ENCODE data around the gene SND1.

Gene SND1

DNA sequence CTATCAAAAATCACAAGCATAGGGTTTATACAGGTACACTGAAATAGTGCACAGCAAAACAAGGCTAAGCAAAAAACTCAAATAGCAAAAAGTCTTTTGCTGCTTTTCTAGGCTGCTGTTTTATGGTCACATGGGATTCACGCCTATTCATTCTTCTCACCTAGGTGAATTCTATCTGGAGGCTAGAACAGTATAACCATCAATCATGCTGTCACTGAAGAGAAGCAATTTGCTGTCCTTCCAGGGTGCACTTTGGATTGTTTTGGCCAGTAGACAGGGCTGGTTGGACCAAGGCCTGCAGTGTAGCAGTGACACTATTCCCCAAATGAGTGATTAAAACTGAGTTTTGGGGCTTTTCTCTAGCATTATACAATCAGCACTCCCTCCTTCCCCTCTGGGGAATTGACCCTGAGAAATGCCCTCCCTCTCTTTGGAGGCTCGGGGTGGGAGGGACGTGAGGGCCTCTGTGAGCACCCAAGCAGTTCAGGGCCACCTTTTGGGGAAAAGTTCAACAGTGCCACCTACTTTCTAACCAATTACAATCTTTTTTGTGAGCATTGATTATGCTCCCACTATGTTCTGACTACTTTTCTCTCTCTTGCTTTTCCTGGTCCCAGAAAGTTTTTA lies 16.2 kb upstream of the SND1 start:
- Mint-ChIP-seq H3K36me3 (no peaks in the 10 kb centered on the region), H3K9me3 (peaks cover 2% of the 10 kb centered on the region), H3K27me3 (peaks cover 38% of the 10 kb centered on the region), H3K27ac (no peak overlapping the region), H3K4me3 (no peak overlapping the region), H3K4me1 (no peaks in the 10 kb centered on the region)
- DNase-seq (ENCODE audit: low spot score in 2 of 2): no peak
- no peak for ATAC-seq (ENCODE audit: low read depth)

- Mint-ChIP-seq H3K4me3 (no peak overlapping the region), H3K4me1 (no peaks in the 10 kb centered on the region), H3K9me3 (peaks cover 2% of the 10 kb centered on the region), H3K27ac (no peak overlapping the region), H3K27me3 (peaks cover 22% of the 10 kb centered on the region), H3K36me3 (no peaks in the 10 kb centered on the region)
- DNase-seq (ENCODE audit: low spot score in 2 of 2): no peak
- no peak for ATAC-seq (ENCODE audit: low read depth)
These were observed 13.8 kb upstream of the SND1 start for GRCh38 chr7:127638197-127638596.

DNA sequence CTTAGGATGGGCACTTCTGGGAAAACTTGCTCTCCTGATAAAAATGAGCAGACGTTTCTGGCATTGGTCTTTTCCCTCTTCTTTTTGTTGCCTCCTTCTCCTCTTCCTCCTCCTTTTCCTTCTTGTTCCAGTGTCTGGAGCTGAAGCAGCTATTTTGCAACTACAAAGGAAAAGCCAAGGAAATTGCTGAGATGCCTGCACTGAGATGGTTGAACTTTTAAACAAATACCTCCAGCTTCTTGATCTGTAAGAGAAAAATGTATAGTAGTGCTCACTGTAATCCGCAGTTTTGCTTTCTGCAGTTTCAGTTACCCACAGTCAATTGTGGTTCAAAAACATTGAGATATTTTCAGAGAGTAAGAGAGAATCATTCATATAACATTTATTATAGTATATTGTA lies 7.5 kb upstream of the SND1 start:
- Mint-ChIP-seq H3K4me3 (no peak overlapping the region), H3K4me1 (no peaks in the 10 kb centered on the region), H3K9me3 (no peaks in the 10 kb centered on the region), H3K27ac (no peak overlapping the region), H3K27me3 (peaks cover 6% of the 10 kb centered on the region), H3K36me3 (no peaks in the 10 kb centered on the region)
- no peak for DNase-seq (ENCODE audit: low spot score in 2 of 2)
- no peak for ATAC-seq (ENCODE audit: low read depth)

DNA sequence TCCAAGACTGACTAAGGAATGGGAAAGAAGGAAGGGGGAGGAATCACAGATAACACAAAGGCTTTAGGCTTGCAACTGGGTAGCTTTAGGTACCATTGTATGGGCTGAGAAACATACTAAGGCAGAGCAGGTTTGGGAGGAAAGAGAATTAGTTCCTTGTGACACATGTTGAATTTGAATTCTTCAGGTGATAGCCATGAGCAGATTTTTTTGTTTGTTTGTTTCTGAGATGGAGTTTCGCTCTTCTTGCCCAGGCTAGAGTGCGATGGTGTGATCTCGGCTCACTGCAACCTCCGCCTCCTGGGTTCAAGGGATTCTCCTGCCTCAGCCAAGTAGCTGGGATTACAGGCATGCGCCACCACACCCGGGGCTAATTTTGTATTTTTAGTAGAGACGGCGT lies 4.4 kb upstream of the SND1 start:
- Mint-ChIP-seq H3K36me3 (no peaks in the 10 kb centered on the region), H3K9me3 (no peaks in the 10 kb centered on the region), H3K4me1 (peaks cover 13% of the 10 kb centered on the region), H3K27me3 (no peaks in the 10 kb centered on the region), H3K4me3 (no peak overlapping the region), H3K27ac (no peak overlapping the region)
- ATAC-seq (ENCODE audit: low read depth) (no peak), DNase-seq (ENCODE audit: low spot score in 2 of 2) (no peak)

- peaks cover 20% of the 10 kb centered on the region for H3K4me1 Mint-ChIP-seq
- no peaks in the 10 kb centered on the region for H3K27me3 Mint-ChIP-seq
- H3K9me3 Mint-ChIP-seq: no peaks in the 10 kb centered on the region
- no peak for ATAC-seq (ENCODE audit: low read depth)
- H3K4me3 Mint-ChIP-seq: no peak overlapping the region
- H3K36me3 Mint-ChIP-seq: no peaks in the 10 kb centered on the region
- DNase-seq (ENCODE audit: low spot score in 2 of 2): no peak
- no peak overlapping the region for H3K27ac Mint-ChIP-seq
These were observed 3.0 kb upstream of the SND1 start for GRCh38 chr7:127648986-127649385.

DNA sequence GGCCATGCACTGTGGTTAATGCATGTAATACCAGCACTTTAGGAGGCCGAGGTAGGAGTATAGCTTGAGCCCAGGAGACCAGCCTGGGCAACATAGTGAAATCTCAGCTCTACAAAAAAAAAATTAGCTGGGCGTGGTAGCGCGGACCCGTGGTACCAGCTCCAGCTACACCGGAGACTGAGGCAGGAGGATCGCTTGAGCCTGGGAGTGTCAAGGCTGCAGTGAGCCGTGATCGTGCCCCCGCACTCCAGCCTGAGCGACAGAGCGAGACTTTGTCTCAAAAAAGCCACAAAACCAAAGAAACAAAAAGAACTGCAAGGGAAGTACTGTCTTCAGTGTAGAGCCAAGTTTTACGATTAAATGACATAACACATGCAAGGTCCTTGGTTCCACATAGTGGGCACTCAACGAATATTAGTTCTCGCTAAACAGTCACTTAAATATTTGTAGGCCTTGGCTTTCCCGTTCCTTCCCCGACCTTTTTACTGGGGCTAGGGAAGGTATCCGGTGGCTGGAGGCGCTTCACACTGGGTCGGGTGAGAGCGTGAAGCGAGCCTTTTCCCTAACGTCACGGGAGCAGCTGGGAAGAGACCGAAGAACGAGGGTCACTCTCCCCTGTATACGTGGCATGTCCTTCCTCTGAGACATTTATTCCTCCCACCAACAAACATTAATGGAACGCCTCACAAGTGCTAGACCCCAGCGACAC lies 993 bp upstream of the SND1 start:
- Mint-ChIP-seq H3K27me3 (no peaks in the 10 kb centered on the region), H3K4me1 (peaks cover 38% of the 10 kb centered on the region), H3K36me3 (no peaks in the 10 kb centered on the region), H3K27ac (no peak overlapping the region), H3K9me3 (no peaks in the 10 kb centered on the region), H3K4me3 (peak overlapping the region; percentile 99)
- DNase-seq (ENCODE audit: low spot score in 2 of 2) (peak in 1 of 2 donors; percentile 13), ATAC-seq (ENCODE audit: low read depth) (peak; percentile 11)

DNA sequence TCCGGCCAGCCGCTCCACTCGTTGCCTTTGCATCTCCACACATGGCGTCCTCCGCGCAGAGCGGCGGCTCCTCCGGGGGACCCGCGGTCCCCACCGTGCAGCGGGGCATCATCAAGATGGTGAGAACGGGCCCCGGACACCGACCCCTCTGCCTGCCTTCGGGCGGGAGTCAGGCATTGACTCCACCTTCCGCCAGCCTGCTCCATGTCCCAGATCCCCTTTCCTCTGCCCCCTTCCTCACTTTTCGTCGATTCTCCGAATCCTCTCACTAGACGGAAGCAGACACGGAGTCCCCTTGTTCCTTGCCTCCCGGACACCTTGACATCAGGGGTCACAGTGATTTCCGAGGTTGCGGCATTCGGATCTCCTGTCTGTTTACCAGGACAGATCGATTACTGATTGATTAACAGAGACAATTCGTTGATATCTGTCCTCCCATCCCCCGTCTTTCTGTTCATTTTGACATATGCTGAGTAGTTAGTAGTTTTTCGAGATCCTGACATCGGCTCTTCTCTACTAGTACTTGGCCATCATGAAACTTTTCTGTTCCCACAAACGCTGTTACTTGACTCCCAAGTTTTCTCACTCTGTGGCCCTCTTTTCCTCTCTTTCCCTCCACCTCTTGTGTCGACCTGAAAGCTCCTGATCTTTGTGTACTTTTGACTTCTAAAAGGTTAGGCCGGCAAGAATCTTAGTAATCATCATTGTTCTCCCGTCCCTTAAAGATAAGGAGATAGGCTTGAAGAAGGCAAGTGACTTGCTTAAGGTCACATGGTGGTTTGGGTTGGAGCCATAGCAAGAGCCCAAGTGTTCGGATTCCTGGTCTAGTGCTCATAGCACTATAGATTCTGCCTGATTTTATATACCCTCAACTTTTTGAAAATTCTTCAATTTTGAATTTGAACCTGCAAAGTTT lies 597 bp downstream of the SND1 start:
- DNase-seq (ENCODE audit: low spot score in 2 of 2) (no peak), ATAC-seq (ENCODE audit: low read depth) (peak; percentile 9)
- Mint-ChIP-seq H3K27ac (no peak overlapping the region), H3K4me3 (peak overlapping the region; percentile 99), H3K4me1 (peaks cover 42% of the 10 kb centered on the region), H3K36me3 (peaks cover 3% of the 10 kb centered on the region), H3K9me3 (no peaks in the 10 kb centered on the region), H3K27me3 (no peaks in the 10 kb centered on the region)

DNA sequence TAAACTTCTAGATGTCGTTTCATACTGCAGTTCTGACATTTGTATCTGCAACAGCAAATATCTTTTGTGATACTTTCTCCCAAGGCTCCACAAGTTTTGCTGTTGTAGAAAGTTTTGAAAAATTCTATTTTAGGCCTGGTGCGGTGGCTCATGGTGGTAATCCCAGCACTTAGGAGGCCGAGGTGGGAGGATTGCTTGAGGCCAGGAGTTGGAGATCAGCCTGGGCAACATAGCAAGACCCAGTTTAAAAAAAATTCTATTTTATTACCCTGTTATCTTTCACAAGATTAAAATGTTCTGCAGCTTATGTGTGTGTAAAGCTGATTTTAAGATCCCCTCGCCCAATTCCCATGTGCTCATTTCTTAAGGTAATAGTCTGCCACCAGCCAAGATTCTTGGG lies 1.4 kb downstream of the SND1 start:
- Mint-ChIP-seq H3K4me1 (peaks cover 44% of the 10 kb centered on the region), H3K27ac (no peak overlapping the region), H3K4me3 (peak overlapping the region; percentile 99), H3K9me3 (no peaks in the 10 kb centered on the region), H3K36me3 (peaks cover 5% of the 10 kb centered on the region), H3K27me3 (no peaks in the 10 kb centered on the region)
- DNase-seq (ENCODE audit: low spot score in 2 of 2): no peak
- ATAC-seq (ENCODE audit: low read depth): no peak

DNA sequence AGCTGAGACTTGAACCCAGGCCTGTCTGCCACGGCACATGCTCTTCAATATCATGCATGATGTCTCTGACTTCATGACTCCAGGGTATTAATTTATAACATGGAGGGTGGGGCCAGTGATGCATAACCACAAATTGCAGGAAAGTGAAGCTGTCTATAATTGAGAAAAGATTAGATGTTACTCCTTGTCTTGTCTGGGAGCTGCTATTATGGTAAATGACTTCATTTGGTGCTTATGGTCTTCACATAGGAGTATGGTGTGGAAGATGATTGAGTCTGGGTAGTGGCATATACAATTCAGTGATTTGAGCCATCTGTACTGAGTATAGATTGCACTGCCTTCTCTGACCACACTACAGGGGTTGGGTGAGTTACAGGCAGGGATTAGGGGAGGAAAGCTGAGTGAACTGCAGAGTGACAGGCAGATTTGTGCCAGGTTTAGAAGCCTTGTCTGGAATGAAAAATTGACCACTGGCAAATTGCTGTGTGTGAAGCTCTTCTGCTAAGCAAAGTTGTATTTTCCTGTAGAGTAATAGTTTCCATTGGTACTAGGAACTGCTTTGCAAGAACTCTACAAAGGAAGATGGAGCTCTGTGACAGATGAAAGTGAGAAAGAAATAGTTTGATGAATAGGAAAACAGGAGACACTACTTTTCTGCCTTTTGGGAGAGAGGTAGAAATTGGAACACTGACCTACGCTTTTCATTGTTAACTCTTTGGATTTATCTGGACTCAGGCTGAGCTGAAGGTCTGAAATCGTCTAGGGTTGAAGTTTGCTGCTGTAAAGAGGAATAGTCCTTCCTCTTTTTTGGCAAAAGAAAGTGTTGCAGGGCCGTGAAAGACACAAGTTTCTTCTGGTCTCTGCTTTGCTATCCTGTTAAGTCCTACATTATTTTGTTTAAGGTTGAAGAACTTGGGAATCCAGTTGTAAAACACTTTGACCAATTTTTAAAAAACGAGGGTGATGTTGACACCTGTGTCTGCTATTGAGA lies 2.7 kb downstream of the SND1 start:
- Mint-ChIP-seq H3K27me3 (no peaks in the 10 kb centered on the region), H3K4me3 (peak overlapping the region; percentile 52), H3K4me1 (peaks cover 51% of the 10 kb centered on the region), H3K36me3 (peaks cover 5% of the 10 kb centered on the region), H3K27ac (peak overlapping the region; percentile 48), H3K9me3 (no peaks in the 10 kb centered on the region)
- DNase-seq (ENCODE audit: low spot score in 2 of 2) (no peak), ATAC-seq (ENCODE audit: low read depth) (no peak)

DNA sequence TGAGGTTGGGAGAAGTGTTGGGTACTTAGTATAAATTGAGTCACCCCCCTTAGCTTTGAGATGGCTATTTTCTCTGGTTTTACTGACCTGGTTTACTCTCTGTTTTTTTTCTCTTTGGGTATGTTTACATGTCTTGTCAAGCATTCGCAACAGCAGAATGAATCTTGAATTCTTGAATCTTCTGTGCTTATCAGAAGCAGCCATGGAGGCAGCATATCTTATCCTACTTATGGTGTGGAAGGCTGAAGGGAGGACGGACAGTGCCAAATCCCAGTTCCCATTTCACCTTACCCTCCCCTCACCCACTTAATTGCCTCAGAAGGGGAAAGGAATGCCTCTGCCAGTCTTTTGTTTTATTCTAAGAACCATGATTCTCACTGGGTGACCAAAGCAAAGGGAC lies 3.7 kb downstream of the SND1 start:
- H3K4me3 Mint-ChIP-seq: no peak overlapping the region
- H3K4me1 Mint-ChIP-seq: peaks cover 53% of the 10 kb centered on the region
- peaks cover 8% of the 10 kb centered on the region for H3K36me3 Mint-ChIP-seq
- H3K27me3 Mint-ChIP-seq: no peaks in the 10 kb centered on the region
- H3K9me3 Mint-ChIP-seq: no peaks in the 10 kb centered on the region
- DNase-seq (ENCODE audit: low spot score in 2 of 2): no peak
- ATAC-seq (ENCODE audit: low read depth): no peak
- no peak overlapping the region for H3K27ac Mint-ChIP-seq

- Mint-ChIP-seq H3K36me3 (peaks cover 16% of the 10 kb centered on the region), H3K27me3 (no peaks in the 10 kb centered on the region), H3K4me1 (peaks cover 53% of the 10 kb centered on the region), H3K9me3 (no peaks in the 10 kb centered on the region), H3K27ac (no peak overlapping the region), H3K4me3 (no peak overlapping the region)
- DNase-seq (ENCODE audit: low spot score in 2 of 2): no peak
- ATAC-seq (ENCODE audit: low read depth): no peak
These were observed 5.5 kb downstream of the SND1 start for GRCh38 chr7:127657500-127657899.

- H3K27me3 Mint-ChIP-seq: no peaks in the 10 kb centered on the region
- no peak overlapping the region for H3K27ac Mint-ChIP-seq
- no peak for DNase-seq (ENCODE audit: low spot score in 2 of 2)
- no peaks in the 10 kb centered on the region for H3K9me3 Mint-ChIP-seq
- no peak for ATAC-seq (ENCODE audit: low read depth)
- H3K4me3 Mint-ChIP-seq: no peak overlapping the region
- H3K36me3 Mint-ChIP-seq: peaks cover 18% of the 10 kb centered on the region
- peaks cover 43% of the 10 kb centered on the region for H3K4me1 Mint-ChIP-seq
These were observed 7.1 kb downstream of the SND1 start for GRCh38 chr7:127658970-127659630.

GRCh38 chr7:127665922-127666321 lies 13.9 kb downstream of the SND1 start:
- ATAC-seq (ENCODE audit: low read depth) (no peak), DNase-seq (ENCODE audit: low spot score in 2 of 2) (no peak)
- Mint-ChIP-seq H3K36me3 (peaks cover 29% of the 10 kb centered on the region), H3K9me3 (no peaks in the 10 kb centered on the region), H3K4me3 (no peak overlapping the region), H3K27me3 (no peaks in the 10 kb centered on the region), H3K27ac (no peak overlapping the region), H3K4me1 (peaks cover 34% of the 10 kb centered on the region)

All from memory B cell (primary cell).